PC-9 (cell line): ENCODE measurements around the gene TMTC2. TPM values are rescaled to one million over a fixed set of nuclear protein-coding genes. Genes with fewer than 3 reads are reported as not detected.

ENCODE experiments used
- BruUV-seq: library from RNA; stranded (reverse); fragments of 400-500 nt; replicated peaks from 2 replicates; lab custom pipeline; 2021; lab: Mats Ljungman, UMichigan
- CTCF ChIA-PET: fragments of 300-600 bp; sonication (Branson Sonifier 250); formaldehyde crosslinking; loops from one replicate; lab custom pipeline; 2022; ENCODE audit warnings: antibody characterized with exemption; lab: Charles Lee
- POLR2A ChIA-PET: fragments of 300-600 bp; sonication (Branson Sonifier 250); formaldehyde crosslinking; loops from one replicate; lab custom pipeline; 2022; ENCODE audit warnings: antibody characterized with exemption; ENCODE audit not compliant: unreplicated experiment; lab: Charles Lee
- DNase-seq, 2 experiments: peaks; one replicate each; pipeline versions ENCODE4 v3.0.0 to v3.0.0-alpha.2; 2015 to 2022; ENCODE audit warnings: mixed read lengths in 1 of 2
- H2AFZ ChIP-seq: fragments of 200-600 bp; sonication (generic); 2 replicates; pipeline ENCODE4 v1.8.1; 2017; ENCODE audit warnings: antibody characterized with exemption
- H3F3A ChIP-seq: fragments of 200-600 bp; sonication (generic); 2 replicates; pipeline ENCODE4 v1.8.1; 2017; ENCODE audit warnings: antibody characterized with exemption, mild to moderate bottlenecking, low read depth; ENCODE audit not compliant: insufficient read depth
- H3K27ac ChIP-seq: fragments of 200-600 bp; sonication (generic); 2 replicates; pipeline ENCODE4 v1.6.1; 2016; ENCODE audit warnings: mixed run types
- H3K27me3 ChIP-seq: fragments of 200-600 bp; sonication (generic); 2 replicates; pipeline ENCODE4 v1.6.1; 2016; ENCODE audit warnings: low read depth, mixed run types; ENCODE audit not compliant: insufficient read depth
- H3K36me3 ChIP-seq: fragments of 200-600 bp; sonication (generic); 2 replicates; pipeline ENCODE4 v1.6.1; 2016; ENCODE audit warnings: low read depth, mixed run types
- H3K4me1 ChIP-seq: fragments of 200-600 bp; sonication (generic); replicated peaks from 2 replicates; pipeline ENCODE4 v1.6.1; 2016; ENCODE audit warnings: mixed run types; ENCODE audit not compliant: insufficient read depth
- H3K4me2 ChIP-seq: fragments of 200-600 bp; sonication (generic); 2 replicates; pipeline ENCODE4 v1.6.1; 2017; ENCODE audit warnings: mixed run types
- H3K4me3 ChIP-seq: fragments of 200-600 bp; sonication (generic); 2 replicates; pipeline ENCODE4 v1.6.1; 2016; ENCODE audit warnings: mixed run types
- H3K79me2 ChIP-seq: fragments of 200-600 bp; sonication (generic); 2 replicates; pipeline ENCODE4 v1.6.1; 2017; ENCODE audit warnings: low read depth, mixed run types
- H3K9me2 ChIP-seq: fragments of 200-600 bp; sonication (generic); 2 replicates; pipeline ENCODE4 v1.8.1; 2017; ENCODE audit warnings: mild to moderate bottlenecking; ENCODE audit not compliant: insufficient read depth
- H3K9me3 ChIP-seq: fragments of 200-600 bp; sonication (generic); 2 replicates; pipeline ENCODE4 v1.8.1; 2016; ENCODE audit warnings: low read depth; ENCODE audit not compliant: insufficient read depth
- H4K20me1 ChIP-seq: fragments of 200-600 bp; sonication (generic); 2 replicates; pipeline ENCODE4 v1.8.1; 2017; ENCODE audit not compliant: insufficient read depth
- EZH2 ChIP-seq: fragments of 200-600 bp; sonication (generic); IDR thresholded peaks from 2 replicates; pipeline ENCODE4 v1.8.0; 2017; ENCODE audit warnings: antibody characterized with exemption, low read depth
- intact Hi-C: fragments of 100-400 bp; cut with micrococcal nuclease; formaldehyde crosslinking; loops from one replicate; pipeline ENCODE4 v1.10.0; 2022; ENCODE audit not compliant: unreplicated experiment
- total RNA-seq: library from RNA; stranded (reverse); gene quantifications from 2 replicates; pipeline ENCODE4 v1.2.3, GENCODE V29; 2021
- TF ChIP-seq, protein P1 (sequence below): fragments of 200-600 bp; sonication (generic); conservative IDR thresholded peaks from 2 replicates; pipeline ENCODE4 v1.6.1; 2017; ENCODE audit warnings: mixed run types, antibody characterized with exemption, mild to moderate bottlenecking, moderate library complexity

TMTC2 gene
- total RNA-seq, 1 experiment from 2014 or later = 8.6 TPM

DNA sequence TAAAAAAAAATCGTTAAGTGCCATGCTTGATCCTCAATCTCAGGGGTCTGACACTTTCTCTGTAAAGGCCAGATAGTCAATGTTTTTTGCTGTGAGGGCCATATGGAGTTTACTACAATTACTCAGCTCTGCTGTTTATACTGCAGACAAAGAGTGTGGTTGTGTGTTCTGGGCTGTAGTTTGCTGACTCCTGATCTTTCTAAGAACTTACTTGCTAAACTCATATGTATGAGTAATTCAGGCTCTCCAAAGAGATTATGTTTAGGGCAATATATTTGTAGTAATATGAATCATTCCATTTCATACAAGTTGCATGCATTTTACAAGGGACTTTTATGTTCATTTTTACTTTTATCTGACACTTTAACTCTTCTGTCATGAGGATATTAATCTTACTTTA, 188.2 kb downstream of the TMTC2 start:
- Histone ChIP-seq H3K4me1 (no peaks in the 10 kb centered on the region), H3K27me3 (no peaks in the 10 kb centered on the region), H3K9me3 (no peaks in the 10 kb centered on the region), H3K27ac (no peak overlapping the region), H3K4me3 (no peak overlapping the region), H2AFZ (no peak overlapping the region), H3K9me2 (no peaks in the 10 kb centered on the region), H3K36me3 (no peaks in the 10 kb centered on the region), H3F3A (no peaks in the 10 kb centered on the region), H3K79me2 (no peaks in the 10 kb centered on the region), H4K20me1 (no peaks in the 10 kb centered on the region), H3K4me2 (no peak overlapping the region)
- DNase-seq = no peak
- intact Hi-C loops = no loop called here
- no TSS peak for BruUV-seq
- no peak for TF ChIP-seq EZH2
- TF ChIP-seq, protein P1, sequence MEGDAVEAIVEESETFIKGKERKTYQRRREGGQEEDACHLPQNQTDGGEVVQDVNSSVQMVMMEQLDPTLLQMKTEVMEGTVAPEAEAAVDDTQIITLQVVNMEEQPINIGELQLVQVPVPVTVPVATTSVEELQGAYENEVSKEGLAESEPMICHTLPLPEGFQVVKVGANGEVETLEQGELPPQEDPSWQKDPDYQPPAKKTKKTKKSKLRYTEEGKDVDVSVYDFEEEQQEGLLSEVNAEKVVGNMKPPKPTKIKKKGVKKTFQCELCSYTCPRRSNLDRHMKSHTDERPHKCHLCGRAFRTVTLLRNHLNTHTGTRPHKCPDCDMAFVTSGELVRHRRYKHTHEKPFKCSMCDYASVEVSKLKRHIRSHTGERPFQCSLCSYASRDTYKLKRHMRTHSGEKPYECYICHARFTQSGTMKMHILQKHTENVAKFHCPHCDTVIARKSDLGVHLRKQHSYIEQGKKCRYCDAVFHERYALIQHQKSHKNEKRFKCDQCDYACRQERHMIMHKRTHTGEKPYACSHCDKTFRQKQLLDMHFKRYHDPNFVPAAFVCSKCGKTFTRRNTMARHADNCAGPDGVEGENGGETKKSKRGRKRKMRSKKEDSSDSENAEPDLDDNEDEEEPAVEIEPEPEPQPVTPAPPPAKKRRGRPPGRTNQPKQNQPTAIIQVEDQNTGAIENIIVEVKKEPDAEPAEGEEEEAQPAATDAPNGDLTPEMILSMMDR = no peak
- POLR2A ChIA-PET = interaction anchor here (0.6 kb wide), 1 partner anchor 22 kb away, joined by 4 read pairs; no protein-coding TSS in a partner anchor
- CTCF ChIA-PET = no interaction called here

GRCh38 chr12:82876075-82876474, 189.4 kb downstream of the TMTC2 start:
- Histone ChIP-seq H2AFZ (no peak overlapping the region), H3K9me3 (no peaks in the 10 kb centered on the region), H3K9me2 (no peaks in the 10 kb centered on the region), H3K4me2 (no peak overlapping the region), H3K36me3 (no peaks in the 10 kb centered on the region), H3K4me1 (no peaks in the 10 kb centered on the region), H3K27me3 (no peaks in the 10 kb centered on the region), H3F3A (no peaks in the 10 kb centered on the region), H4K20me1 (no peaks in the 10 kb centered on the region), H3K27ac (no peak overlapping the region), H3K4me3 (no peak overlapping the region), H3K79me2 (no peaks in the 10 kb centered on the region)
- BruUV-seq = no TSS peak
- TF ChIP-seq, protein P1 = no peak
- TF ChIP-seq EZH2 = no peak
- no peak for DNase-seq
- POLR2A ChIA-PET = no interaction called here
- intact Hi-C loops = no loop called here
- CTCF ChIA-PET = no interaction called here

DNA sequence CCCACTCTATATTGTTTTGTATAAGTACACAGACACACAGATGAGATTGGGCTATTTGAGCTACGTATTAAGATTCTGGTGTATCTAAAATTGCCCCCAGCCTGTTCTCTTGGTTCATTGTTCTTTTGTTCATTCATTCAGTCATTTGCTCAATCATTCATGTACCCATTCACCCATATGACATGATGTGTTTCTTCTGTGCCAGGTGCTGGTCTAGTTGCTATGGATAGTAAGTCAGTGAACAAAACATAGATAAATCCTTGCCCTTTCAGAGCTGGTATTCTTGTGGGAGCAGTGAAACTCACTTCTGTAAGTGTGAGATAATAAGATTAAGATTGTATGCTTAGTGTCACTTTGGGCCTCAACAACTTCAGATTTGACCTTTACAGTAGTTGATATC, 191.3 kb downstream of the TMTC2 start:
- Histone ChIP-seq H3K4me3 (no peak overlapping the region), H3F3A (no peaks in the 10 kb centered on the region), H2AFZ (no peak overlapping the region), H3K36me3 (no peaks in the 10 kb centered on the region), H3K9me2 (no peaks in the 10 kb centered on the region), H3K4me2 (no peak overlapping the region), H4K20me1 (no peaks in the 10 kb centered on the region), H3K9me3 (no peaks in the 10 kb centered on the region), H3K79me2 (no peaks in the 10 kb centered on the region), H3K27me3 (no peaks in the 10 kb centered on the region), H3K27ac (no peak overlapping the region), H3K4me1 (no peaks in the 10 kb centered on the region)
- no peak for DNase-seq
- TF ChIP-seq, protein P1 = no peak
- no peak for TF ChIP-seq EZH2
- POLR2A ChIA-PET = no interaction called here
- CTCF ChIA-PET = no interaction called here
- intact Hi-C loops = no loop called here
- BruUV-seq = no TSS peak
